ENCODE results near the gene MUC5B.
"Not testable (repeated sequence)": the region's sequence is repeated elsewhere in the genome, so short reads cannot be mapped to it uniquely, and the experiment has no call there.

The MUC5B gene

GRCh38 chr11:1222491-1223345 lies at the start of gene MUC5B:
MUC5B (plus strand) TSS chr11:1223066; CDS start chr11:1223124, 58 bp downstream.
- no peak for DNase-seq (ENCODE audit: low read depth in 2 of 2)

GRCh38 chr11:1173396-1173795 lies 49.5 kb upstream of the MUC5B start:
- not testable (repeated sequence) for DNase-seq (ENCODE audit: low read depth in 2 of 2)

- no peak for DNase-seq (ENCODE audit: low read depth in 2 of 2)
These were observed 48.2 kb upstream of the MUC5B start for GRCh38 chr11:1174441-1175370.

GRCh38 chr11:1175461-1176223 lies 47.2 kb upstream of the MUC5B start:
- no peak for DNase-seq (ENCODE audit: low read depth in 2 of 2)

DNA sequence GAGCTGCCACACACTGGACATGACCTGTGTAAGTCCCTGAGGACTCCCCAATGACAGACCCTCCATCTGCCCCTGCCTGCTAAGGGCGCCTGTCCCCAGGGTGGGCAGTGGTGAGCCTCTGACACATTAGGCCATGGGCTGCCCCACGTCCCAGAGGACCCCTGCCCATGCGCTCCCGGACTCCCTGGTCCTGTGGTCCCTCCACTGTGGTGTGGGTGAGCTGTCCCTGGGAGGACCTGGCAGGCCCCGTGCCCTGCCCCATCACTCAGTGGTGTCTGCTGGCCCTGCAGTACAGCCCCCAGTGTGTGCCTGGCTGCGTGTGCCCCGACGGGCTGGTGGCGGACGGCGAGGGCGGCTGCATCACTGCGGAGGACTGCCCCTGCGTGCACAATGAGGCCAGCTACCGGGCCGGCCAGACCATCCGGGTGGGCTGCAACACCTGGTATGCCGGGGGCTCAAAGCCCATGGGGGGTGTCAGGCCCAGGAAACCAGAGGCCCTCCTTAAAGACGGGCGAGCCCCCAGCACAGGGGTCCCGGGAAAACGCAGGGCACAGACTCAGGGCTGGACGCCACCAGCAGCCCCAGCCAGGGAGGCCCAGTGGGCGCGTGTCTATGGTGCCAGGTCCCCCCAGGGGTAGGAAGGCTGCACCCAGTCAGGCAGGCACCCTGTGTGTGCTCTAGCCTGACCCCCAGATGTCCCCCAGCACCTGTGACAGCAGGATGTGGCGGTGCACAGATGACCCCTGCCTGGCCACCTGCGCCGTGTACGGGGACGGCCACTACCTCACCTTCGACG lies 46.4 kb upstream of the MUC5B start:
- DNase-seq (ENCODE audit: low read depth in 2 of 2) = no peak

DNA sequence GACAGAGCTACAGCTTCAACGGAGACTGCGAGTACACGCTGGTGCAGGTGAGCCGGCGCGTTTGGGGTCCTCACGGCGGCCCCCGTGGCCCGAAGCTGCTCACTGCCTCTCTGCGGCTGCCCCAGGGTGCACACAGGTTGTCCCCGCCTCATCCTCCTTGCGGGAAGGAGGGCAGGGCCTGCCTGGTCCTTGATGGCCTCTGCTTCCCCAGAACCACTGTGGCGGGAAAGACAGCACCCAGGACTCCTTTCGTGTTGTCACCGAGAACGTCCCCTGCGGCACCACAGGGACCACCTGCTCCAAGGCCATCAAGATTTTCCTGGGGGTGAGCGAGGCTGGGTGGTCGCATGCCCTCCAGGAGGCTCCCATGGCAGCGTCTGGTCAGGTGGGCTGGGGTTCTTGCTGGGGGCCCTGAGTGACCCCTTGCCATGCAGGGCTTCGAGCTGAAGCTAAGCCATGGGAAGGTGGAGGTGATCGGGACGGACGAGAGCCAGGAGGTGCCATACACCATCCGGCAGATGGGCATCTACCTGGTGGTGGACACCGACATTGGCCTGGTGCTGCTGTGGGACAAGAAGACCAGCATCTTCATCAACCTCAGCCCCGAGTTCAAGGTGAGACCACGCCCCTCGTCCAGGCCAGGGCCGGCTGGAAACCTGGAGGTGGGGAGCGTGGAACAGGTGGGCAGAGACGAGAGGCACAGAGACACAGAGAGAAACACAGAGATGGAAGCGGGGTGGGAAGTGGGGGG lies 45.7 kb upstream of the MUC5B start:
- no peak for DNase-seq (ENCODE audit: low read depth in 2 of 2)

GRCh38 chr11:1177771-1178090 lies 45.1 kb upstream of the MUC5B start:
- no peak for DNase-seq (ENCODE audit: low read depth in 2 of 2)

GRCh38 chr11:1178201-1178885 lies 44.5 kb upstream of the MUC5B start:
- DNase-seq (ENCODE audit: low read depth in 2 of 2) = no peak

GRCh38 chr11:1178906-1179305 lies 44.0 kb upstream of the MUC5B start:
- no peak for DNase-seq (ENCODE audit: low read depth in 2 of 2)

- no peak for DNase-seq (ENCODE audit: low read depth in 2 of 2)
These were observed 43.2 kb upstream of the MUC5B start for GRCh38 chr11:1179641-1180040.

GRCh38 chr11:1180171-1180570 lies 42.7 kb upstream of the MUC5B start:
- DNase-seq (ENCODE audit: low read depth in 2 of 2) = no peak

DNA sequence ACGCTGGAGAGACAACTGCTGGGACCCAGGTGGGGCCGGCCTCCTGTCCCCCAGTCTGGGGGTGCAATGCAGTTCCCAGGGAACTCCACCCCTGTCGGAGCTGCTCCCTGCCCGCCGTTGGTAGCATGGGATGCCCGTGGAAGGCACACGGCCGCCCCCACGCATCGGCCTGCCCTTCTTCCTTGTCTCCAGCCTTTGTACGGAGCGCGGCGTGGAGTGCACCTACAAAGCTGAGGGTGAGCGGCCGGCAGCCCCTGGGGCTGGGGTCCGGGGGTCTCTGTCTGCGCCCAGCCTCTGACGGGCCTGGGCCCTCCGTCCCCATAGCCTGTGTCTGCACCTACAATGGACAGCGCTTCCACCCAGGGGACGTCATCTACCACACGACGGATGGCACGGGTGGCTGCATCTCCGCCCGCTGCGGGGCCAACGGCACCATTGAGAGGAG lies 41.9 kb upstream of the MUC5B start:
- no peak for DNase-seq (ENCODE audit: low read depth in 2 of 2)

- DNase-seq (ENCODE audit: low read depth in 2 of 2) = no peak
These were observed 41.4 kb upstream of the MUC5B start for GRCh38 chr11:1181420-1181819.

DNA sequence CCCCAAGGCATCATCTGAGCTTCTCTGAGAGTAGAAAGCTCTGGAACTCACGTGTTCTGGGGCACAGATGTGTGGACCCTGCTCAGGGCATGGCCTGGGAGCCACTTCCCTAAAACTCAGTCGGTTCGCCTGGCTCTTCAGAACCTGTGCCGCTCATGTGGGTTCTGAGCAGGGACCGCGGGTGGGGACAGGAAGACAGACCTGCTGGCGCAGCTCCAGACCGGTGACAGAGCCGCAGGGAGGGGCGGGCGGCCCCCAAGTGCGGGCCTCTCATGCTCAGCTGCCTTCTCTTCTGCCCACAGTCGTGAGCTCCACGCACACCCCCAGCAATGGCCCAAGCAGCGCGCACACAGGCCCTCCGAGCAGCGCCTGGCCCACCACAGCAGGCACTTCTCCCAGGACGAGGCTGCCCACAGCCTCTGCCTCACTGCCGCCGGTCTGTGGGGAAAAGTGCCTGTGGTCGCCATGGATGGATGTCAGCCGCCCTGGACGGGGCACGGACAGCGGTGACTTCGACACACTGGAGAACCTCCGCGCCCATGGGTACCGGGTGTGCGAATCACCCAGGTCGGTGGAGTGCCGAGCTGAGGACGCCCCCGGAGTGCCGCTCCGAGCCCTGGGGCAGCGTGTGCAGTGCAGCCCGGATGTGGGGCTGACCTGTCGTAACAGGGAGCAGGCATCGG lies 40.9 kb upstream of the MUC5B start:
- DNase-seq (ENCODE audit: low read depth in 2 of 2) = no peak

GRCh38 chr11:1184139-1184538 lies 38.7 kb upstream of the MUC5B start:
- DNase-seq (ENCODE audit: low read depth in 2 of 2) = not testable (repeated sequence)

DNA sequence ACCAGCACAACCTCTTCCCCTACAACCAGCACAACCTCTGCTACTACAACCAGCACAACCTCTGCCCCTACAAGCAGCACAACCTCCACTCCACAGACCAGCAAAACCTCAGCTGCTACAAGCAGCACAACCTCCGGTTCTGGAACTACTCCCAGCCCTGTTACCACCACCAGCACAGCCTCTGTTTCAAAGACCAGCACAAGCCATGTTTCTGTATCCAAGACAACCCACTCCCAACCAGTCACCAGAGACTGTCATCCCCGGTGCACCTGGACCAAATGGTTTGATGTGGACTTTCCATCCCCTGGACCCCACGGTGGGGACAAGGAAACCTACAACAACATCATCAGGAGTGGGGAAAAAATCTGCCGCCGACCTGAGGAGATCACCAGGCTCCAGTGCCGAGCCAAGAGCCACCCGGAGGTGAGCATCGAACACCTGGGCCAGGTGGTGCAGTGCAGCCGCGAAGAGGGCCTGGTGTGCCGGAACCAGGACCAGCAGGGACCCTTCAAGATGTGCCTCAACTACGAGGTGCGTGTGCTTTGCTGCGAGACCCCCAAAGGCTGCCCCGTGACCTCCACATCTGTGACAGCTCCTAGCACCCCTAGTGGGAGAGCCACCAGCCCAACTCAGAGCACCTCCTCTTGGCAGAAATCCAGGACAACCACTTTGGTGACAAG lies 34.3 kb upstream of the MUC5B start:
- not testable (repeated sequence) for DNase-seq (ENCODE audit: low read depth in 2 of 2)

- not testable (repeated sequence) for DNase-seq (ENCODE audit: low read depth in 2 of 2)
These were observed 33.0 kb upstream of the MUC5B start for GRCh38 chr11:1189816-1190215.

DNA sequence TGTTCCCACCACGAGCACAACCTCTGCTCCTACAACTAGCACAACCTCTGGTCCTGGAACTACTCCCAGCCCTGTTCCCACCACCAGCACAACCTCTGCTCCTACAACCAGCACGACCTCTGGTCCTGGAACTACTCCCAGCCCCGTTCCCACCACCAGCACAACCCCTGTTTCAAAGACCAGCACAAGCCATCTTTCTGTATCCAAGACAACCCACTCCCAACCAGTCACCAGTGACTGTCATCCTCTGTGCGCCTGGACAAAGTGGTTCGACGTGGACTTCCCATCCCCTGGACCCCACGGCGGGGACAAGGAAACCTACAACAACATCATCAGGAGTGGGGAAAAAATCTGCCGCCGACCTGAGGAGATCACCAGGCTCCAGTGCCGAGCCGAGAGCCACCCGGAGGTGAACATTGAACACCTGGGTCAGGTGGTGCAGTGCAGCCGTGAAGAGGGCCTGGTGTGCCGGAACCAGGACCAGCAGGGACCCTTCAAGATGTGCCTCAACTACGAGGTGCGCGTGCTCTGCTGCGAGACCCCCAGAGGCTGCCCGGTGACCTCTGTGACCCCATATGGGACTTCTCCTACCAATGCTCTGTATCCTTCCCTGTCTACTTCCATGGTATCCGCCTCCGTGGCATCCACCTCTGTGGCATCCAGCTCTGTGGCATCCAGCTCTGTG lies 30.9 kb upstream of the MUC5B start:
- DNase-seq (ENCODE audit: low read depth in 2 of 2) = not testable (repeated sequence)
